ENCODE results near the gene MAGEE1. TPM values are rescaled to one million over a fixed set of nuclear protein-coding genes. Genes with fewer than 3 reads are reported as not detected.

MAGEE1 gene
- total RNA-seq, 1 experiment from 2014 or later = 1.6 TPM

GRCh38 chrX:76433219-76433618 is 5.7 kb downstream of the MAGEE1 start:
- Histone ChIP-seq H3K4me3 (ENCODE audit: low read depth in 2 of 2, low read length in 2 of 2) (no peak overlapping the region), H3K9me3 (ENCODE audit: control insufficient read depth, insufficient read depth, low read depth, low read length) (no peaks in the 10 kb centered on the region), H3K4me1 (ENCODE audit: control insufficient read depth, insufficient read depth, low read length) (no peaks in the 10 kb centered on the region), H3K27ac (ENCODE audit: low read length) (no peak overlapping the region), H3K27me3 (ENCODE audit: control insufficient read depth, insufficient read depth, low read length) (no peaks in the 10 kb centered on the region), H3K36me3 (ENCODE audit: control insufficient read depth, insufficient read depth, low read length) (no peaks in the 10 kb centered on the region)
- in situ Hi-C loops (cut with HindIII; ENCODE audit: low pct_unique_long_range_greater_than_20kb, low sequenced_read_pairs) (no loop called here), intact Hi-C loops (cut with micrococcal nuclease; ENCODE audit: unreplicated experiment) (no loop called here)
- DNase-seq (ENCODE audit: low read depth, low spot score) = no peak
- no peak for ATAC-seq
- no peak for TF ChIP-seq CTCF (IDR thresholded peaks at IDR 0.05)
- no peak for TF ChIP-seq POLR2AphosphoS5 (IDR thresholded peaks at IDR 0.05; ENCODE audit: low read depth, low read length)
- no peak for TF ChIP-seq REST (IDR thresholded peaks at IDR 0.05; ENCODE audit: insufficient read depth in 1 of 2, low read depth in 2 of 2, low read length in 1 of 2)
- TF ChIP-seq TCF7L2 (IDR thresholded peaks at IDR 0.05; ENCODE audit: low read depth, low read length) = no peak
- TF ChIP-seq SIN3A (IDR thresholded peaks at IDR 0.05; ENCODE audit: borderline replicate concordance, insufficient read depth, low read depth, low read length) = no peak
- BruUV-seq (replicated peaks) = no TSS peak
- POLR2A ChIA-PET = no interaction called here
- CTCF ChIA-PET = no interaction called here

GRCh38 chrX:76434103-76434741 is 6.7 kb downstream of the MAGEE1 start:
- ChIA-PET POLR2A (no interaction called here), CTCF (no interaction called here)
- no TSS peak for BruUV-seq (replicated peaks)

More at GRCh38 chrX:76434103-76434741, 6.7 kb downstream of the MAGEE1 start:
- no peaks in the 10 kb centered on the region for H3K4me1 ChIP-seq (ENCODE audit: control insufficient read depth, insufficient read depth, low read length)
- intact Hi-C loops (cut with micrococcal nuclease; ENCODE audit: unreplicated experiment) = no loop called here
- DNase-seq (ENCODE audit: low read depth, low spot score) = no peak
- H3K4me3 ChIP-seq (ENCODE audit: low read depth in 2 of 2, low read length in 2 of 2) = no peak overlapping the region
- H3K27me3 ChIP-seq (ENCODE audit: control insufficient read depth, insufficient read depth, low read length) = no peaks in the 10 kb centered on the region
- H3K36me3 ChIP-seq (ENCODE audit: control insufficient read depth, insufficient read depth, low read length) = no peaks in the 10 kb centered on the region
- TF ChIP-seq REST (IDR thresholded peaks at IDR 0.05; ENCODE audit: insufficient read depth in 1 of 2, low read depth in 2 of 2, low read length in 1 of 2) (no peak), TCF7L2 (IDR thresholded peaks at IDR 0.05; ENCODE audit: low read depth, low read length) (no peak), CTCF (IDR thresholded peaks at IDR 0.05) (no peak)
- no peaks in the 10 kb centered on the region for H3K9me3 ChIP-seq (ENCODE audit: control insufficient read depth, insufficient read depth, low read depth, low read length)
- no peak for ATAC-seq
- H3K27ac ChIP-seq (ENCODE audit: low read length) = no peak overlapping the region
- in situ Hi-C loops (cut with HindIII; ENCODE audit: low pct_unique_long_range_greater_than_20kb, low sequenced_read_pairs) = no loop called here
